Left ventricle myocardium inferior (tissue), 1 donor: ENCODE measurements around the gene FAM3D. TPM values are rescaled to one million over a fixed set of nuclear protein-coding genes. Genes with fewer than 3 reads are reported as not detected.

Experiments
- DNase-seq: peaks from one replicate; pipeline ENCODE4 v3.0.0-alpha.2; 2020
- H3K27ac ChIP-seq: fragments of 200-600 bp; replicated peaks from 2 replicates; pipeline ENCODE4 v1.8.0; 2021
- H3K27me3 ChIP-seq: fragments of 200-600 bp; 2 replicates; pipeline ENCODE4 v1.8.0; 2021; ENCODE audit warnings: low read depth
- H3K36me3 ChIP-seq: fragments of 200-600 bp; 2 replicates; pipeline ENCODE4 v1.8.0; 2021
- H3K4me1 ChIP-seq: fragments of 200-600 bp; 2 replicates; pipeline ENCODE4 v1.8.0; 2021
- H3K4me3 ChIP-seq: fragments of 200-600 bp; 2 replicates; pipeline ENCODE4 v1.8.0; 2021; ENCODE audit warnings: mild to moderate bottlenecking, moderate library complexity
- H3K9me3 ChIP-seq: fragments of 200-600 bp; replicated peaks from 2 replicates; pipeline ENCODE4 v1.8.0; 2021
- intact Hi-C: fragments of 100-400 bp; cut with micrococcal nuclease; formaldehyde crosslinking; loops from one replicate; pipeline ENCODE4 v1.11.0; 2022
- total RNA-seq: library from RNA; stranded (reverse); fragmentation: NEBNext Ultra II Directional; extraction: Animal tissue kit (Norgen Biotek cat#: 25700); gene quantifications from one replicate; pipeline ENCODE4 v1.2.1, GENCODE V29; 2021
- TF ChIP-seq, protein P1 (sequence below): fragments of 200-600 bp; IDR thresholded peaks from 2 replicates; pipeline ENCODE4 v1.8.0; 2021; ENCODE audit warnings: antibody characterized with exemption, mild to moderate bottlenecking, borderline replicate concordance
- donor health status: DM: no; HTN: yes; CAD: no; lungs with severe emphysema.

Gene FAM3D
- total RNA-seq, 1 donor from 2014 or later, result 0.16 TPM

DNA sequence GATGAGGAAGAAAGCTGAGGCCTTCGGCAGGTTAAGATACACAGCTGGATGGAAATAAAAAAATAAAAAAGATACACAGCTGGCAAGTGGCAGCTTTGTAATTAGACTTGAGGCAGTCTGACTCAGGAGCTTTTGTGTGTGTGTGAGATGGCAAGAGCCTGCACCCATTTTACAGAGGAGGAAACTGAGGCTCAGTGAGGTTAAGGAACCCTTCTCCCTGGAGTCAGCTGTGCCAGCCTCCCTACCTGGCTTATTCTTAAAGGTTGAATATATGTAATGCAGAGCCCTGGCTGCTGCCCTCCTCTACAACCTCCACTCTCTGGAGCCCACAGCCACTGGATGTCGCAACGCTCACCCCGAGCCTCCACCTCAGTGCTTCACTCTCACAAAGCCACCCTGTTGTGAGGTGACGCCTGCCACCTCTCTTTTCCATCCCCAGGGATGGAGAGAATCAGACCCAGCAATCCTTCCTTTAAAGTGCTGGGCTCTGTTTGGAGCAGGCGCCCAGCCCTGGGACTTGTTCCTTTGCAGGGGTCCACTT lies 68.7 kb downstream of the FAM3D start:
- TF ChIP-seq, protein P1, sequence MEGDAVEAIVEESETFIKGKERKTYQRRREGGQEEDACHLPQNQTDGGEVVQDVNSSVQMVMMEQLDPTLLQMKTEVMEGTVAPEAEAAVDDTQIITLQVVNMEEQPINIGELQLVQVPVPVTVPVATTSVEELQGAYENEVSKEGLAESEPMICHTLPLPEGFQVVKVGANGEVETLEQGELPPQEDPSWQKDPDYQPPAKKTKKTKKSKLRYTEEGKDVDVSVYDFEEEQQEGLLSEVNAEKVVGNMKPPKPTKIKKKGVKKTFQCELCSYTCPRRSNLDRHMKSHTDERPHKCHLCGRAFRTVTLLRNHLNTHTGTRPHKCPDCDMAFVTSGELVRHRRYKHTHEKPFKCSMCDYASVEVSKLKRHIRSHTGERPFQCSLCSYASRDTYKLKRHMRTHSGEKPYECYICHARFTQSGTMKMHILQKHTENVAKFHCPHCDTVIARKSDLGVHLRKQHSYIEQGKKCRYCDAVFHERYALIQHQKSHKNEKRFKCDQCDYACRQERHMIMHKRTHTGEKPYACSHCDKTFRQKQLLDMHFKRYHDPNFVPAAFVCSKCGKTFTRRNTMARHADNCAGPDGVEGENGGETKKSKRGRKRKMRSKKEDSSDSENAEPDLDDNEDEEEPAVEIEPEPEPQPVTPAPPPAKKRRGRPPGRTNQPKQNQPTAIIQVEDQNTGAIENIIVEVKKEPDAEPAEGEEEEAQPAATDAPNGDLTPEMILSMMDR, result no peak
- no peaks in the 10 kb centered on the region for H3K27me3 ChIP-seq
- H3K36me3 ChIP-seq, result no peaks in the 10 kb centered on the region
- no peak overlapping the region for H3K27ac ChIP-seq
- intact Hi-C loops, result no loop called here
- DNase-seq, result no peak
- peaks cover 8% of the 10 kb centered on the region for H3K4me1 ChIP-seq
- H3K9me3 ChIP-seq, result no peaks in the 10 kb centered on the region
- no peak overlapping the region for H3K4me3 ChIP-seq

DNA sequence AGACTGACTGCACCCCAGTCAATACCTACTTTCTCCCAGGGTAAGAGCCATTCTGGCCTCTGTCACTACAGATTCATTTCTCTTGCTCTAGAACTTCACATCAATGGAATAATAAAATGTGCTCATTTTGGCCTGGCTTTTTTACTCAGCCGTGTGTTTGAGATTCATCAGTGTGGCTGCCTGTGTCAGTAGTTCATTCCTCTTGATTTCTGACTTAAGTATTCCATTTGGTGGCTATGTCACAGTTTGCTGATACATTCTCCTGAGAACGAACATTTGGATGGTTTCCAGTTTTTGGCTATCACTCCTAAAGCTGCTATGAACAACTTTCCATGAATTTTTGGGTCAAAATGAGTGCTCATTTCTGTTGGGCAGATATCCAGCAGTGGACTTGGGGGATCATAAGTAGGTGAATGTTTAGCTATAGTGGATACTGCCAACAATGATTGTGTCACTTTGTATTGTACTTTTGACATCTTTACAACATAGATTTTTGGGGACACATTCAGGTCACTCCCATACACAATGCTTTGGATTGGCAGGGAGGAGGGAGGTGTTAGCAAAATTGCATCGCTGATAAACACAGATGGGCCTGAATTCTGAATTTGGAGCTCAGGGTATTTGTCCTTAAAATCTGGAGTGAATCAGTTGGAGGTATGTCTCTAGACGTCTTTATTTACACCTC lies 69.6 kb downstream of the FAM3D start:
- no peaks in the 10 kb centered on the region for H3K9me3 ChIP-seq
- H3K4me3 ChIP-seq, result no peak overlapping the region
- H3K4me1 ChIP-seq, result peaks cover 8% of the 10 kb centered on the region
- no peak for DNase-seq
- H3K27ac ChIP-seq, result no peak overlapping the region
- intact Hi-C loops, result no loop called here
- H3K27me3 ChIP-seq, result no peaks in the 10 kb centered on the region
- H3K36me3 ChIP-seq, result no peaks in the 10 kb centered on the region
- TF ChIP-seq, protein P1, result no peak

DNA sequence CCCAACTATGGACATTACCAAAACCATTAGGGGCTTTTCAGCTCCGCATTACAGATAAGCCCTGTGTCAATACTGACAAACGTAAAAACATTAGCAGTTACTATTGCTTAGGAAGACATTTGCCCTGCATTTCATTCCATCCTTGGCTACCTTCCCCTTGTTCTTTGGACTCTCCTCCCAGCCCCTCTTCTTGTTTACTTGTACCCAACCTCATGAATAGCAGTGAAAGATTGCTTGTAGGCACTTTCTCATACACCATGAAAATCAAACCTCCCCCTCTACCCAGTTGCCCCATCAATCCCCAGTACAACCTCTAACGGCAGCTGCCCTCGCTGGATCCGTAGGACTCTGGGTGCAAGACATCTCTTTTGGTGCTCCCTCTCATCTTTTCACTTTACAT lies 72.5 kb downstream of the FAM3D start:
- peaks cover 8% of the 10 kb centered on the region for H3K4me1 ChIP-seq
- no peak overlapping the region for H3K4me3 ChIP-seq
- H3K27me3 ChIP-seq, result no peaks in the 10 kb centered on the region
- H3K36me3 ChIP-seq, result no peaks in the 10 kb centered on the region
- no peak for DNase-seq
- H3K9me3 ChIP-seq, result no peaks in the 10 kb centered on the region
- TF ChIP-seq, protein P1, result no peak
- H3K27ac ChIP-seq, result no peak overlapping the region
- intact Hi-C loops, result no loop called here

DNA sequence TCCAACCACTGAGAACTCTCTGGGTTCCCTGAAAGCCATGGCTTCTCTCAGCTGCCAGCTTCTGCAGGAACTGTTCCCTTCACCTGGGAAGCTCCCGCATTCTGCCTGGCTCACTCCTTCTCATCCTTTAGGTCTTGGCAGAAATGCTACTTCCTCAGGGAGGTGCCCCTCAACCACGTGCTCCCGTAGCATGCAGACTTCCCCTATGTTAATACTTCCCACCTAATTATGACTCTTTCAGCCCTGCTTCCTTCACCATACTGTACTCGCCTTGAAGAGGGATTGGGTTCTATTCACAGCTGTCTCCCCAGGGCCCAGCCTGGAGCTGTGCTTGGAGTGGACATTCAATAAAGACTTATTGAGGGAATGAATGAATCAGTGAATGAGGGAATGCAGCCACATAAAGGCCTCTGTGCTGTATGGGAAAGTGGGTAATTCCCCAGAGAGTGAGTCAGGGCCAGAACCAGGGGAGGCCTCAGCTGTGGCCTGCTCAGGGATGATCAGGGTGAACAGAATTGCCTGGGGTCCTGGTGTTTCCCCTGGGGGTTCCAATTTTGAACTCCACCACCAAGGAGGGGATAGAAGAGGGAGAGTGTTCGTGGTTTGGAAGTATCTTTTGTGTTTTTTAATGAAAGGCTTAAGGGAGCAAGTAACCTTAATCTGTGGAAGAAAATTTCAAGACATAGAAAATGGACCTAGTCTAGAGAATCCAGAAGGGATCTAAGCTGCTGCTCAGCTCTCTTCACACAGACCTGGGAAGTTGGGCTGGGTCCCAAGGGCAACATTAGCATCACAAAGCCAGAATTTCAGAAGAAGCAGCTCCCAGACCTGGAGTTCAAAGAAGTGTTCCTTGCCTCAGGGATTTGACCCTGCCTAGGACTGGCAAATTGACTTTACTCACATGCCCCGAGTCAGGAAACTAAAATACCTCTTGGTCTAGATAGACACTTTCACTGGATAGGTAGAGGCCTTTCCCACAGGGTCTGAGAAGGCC lies 74.8 kb downstream of the FAM3D start:
- DNase-seq, result no peak
- H3K9me3 ChIP-seq, result no peaks in the 10 kb centered on the region
- TF ChIP-seq, protein P1, result no peak
- intact Hi-C loops, result no loop called here
- peaks cover 6% of the 10 kb centered on the region for H3K4me1 ChIP-seq
- no peak overlapping the region for H3K27ac ChIP-seq
- peaks cover 3% of the 10 kb centered on the region for H3K27me3 ChIP-seq
- H3K36me3 ChIP-seq, result no peaks in the 10 kb centered on the region
- no peak overlapping the region for H3K4me3 ChIP-seq

DNA sequence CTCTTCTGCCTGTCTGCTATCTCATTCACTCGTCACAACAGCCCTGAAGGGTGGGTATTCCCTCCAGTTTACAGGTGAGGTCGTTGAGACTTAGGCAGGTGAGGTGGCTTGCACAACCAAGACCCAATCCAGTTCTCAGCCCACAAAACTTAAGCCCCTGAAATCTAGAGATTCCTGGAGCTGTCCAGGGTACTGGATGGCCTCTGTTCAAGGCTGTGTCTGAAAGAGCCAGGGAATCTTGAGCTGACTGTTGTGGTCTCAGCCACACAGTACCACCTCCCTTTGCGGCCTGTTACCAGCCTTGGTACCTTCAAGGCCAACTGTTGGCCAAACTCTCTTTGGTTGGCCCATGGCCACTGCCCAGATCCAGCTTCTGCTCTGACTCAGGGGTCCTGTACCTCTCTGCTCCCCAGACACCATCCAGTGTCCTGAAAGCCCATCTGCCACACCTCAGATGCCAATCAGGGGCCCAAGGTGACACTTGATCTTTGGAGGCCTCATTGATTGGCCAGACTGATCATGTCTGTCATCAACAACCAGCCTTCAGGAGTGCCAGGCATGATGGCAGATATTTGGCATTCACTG lies 78.5 kb downstream of the FAM3D start:
- Histone ChIP-seq H3K4me1 (peaks cover 39% of the 10 kb centered on the region), H3K4me3 (no peak overlapping the region), H3K36me3 (no peaks in the 10 kb centered on the region), H3K27ac (no peak overlapping the region), H3K27me3 (peaks cover 7% of the 10 kb centered on the region), H3K9me3 (no peaks in the 10 kb centered on the region)
- no peak for DNase-seq
- intact Hi-C loops, result no loop called here
- TF ChIP-seq, protein P1, result no peak
